Measurements from ENCODE around the gene ZFP69B. TPM values are rescaled to one million over a fixed set of nuclear protein-coding genes. Genes with fewer than 3 reads are reported as not detected.

Gene ZFP69B
- total and polyA plus RNA-seq, 10 of the 15 experiments (the other 5 are each of a cell fraction or from before 2014, with no cell fraction given), result 1.3 to 5.7 (median 3.4) TPM

GRCh38 chr1:40477678-40478053 lies 27.4 kb downstream of the ZFP69B start:
- H3K4me1 ChIP-seq (ENCODE audit: control insufficient read depth, insufficient read depth, low read length), result no peaks in the 10 kb centered on the region
- H4K20me1 ChIP-seq (ENCODE audit: control insufficient read depth, insufficient read depth), result no peaks in the 10 kb centered on the region
- CTCF ChIA-PET, result interaction anchor here (0.5 to 3.3 kb wide), 3 partner anchors 40 to 136 kb away, joined by 3 to 18 read pairs (median 4); partner anchors contain the start of gene ZNF684
- H3K4me3 ChIP-seq, result peak overlapping the region; percentile 83
- H3K36me3 ChIP-seq (ENCODE audit: control insufficient read depth in 2 of 2, insufficient read depth in 2 of 2, low read length in 1 of 2), result no peaks in the 10 kb centered on the region
- no peak for FAIRE-seq
- SMC1A ChIA-PET (ENCODE audit: uncharacterized antibody, unreplicated experiment), result interaction anchor here (2.3 kb wide), 1 partner anchor 55 kb away, joined by 6 read pairs; the partner anchor contains the start of gene ZNF684
- H3K9me3 ChIP-seq (replicated peaks; ENCODE audit: control insufficient read depth, insufficient read depth, low read length), result peaks cover 13% of the 10 kb centered on the region; the same call in 2 of the 3 replicates
- DNase-seq (ENCODE audit: low read depth, low spot score), result no peak
- in situ Hi-C loops (cut with MboI), result no loop called here
- H3K4me2 ChIP-seq (ENCODE audit: control insufficient read depth, insufficient read depth), result peak overlapping the region; percentile 81
- intact Hi-C loops (cut with micrococcal nuclease; ENCODE audit: unreplicated experiment), result no loop called here
- 2% methylated on average over 17 of the region's 17 CpGs for WGBS (ENCODE audit: insufficient coverage, insufficient replicate concordance, low lambda C conversion rate, missing lambda C conversion rate)
- peak overlapping the region; percentile 71 for H3K9ac ChIP-seq (ENCODE audit: control insufficient read depth, insufficient read depth, low read length)
- 0 out of 2 replicates have a peak, but pooled peaks have one; percentile 5 for TF ChIP-seq SIN3A (IDR thresholded peaks at IDR 0.05; ENCODE audit: low read depth, low read length)
- TF ChIP-seq EP300 (IDR thresholded peaks at IDR 0.05; ENCODE audit: borderline replicate concordance in 1 of 2, control insufficient read depth in 1 of 2, low read depth in 2 of 2, low read length in 2 of 2), result no peak
- TF ChIP-seq LARP7 (IDR thresholded peaks at IDR 0.05), result no peak
- TF ChIP-seq CHD1 (IDR thresholded peaks at IDR 0.05; ENCODE audit: low read depth, low read length), result no peak
- TF ChIP-seq ZBTB40 (IDR thresholded peaks at IDR 0.05; ENCODE audit: borderline replicate concordance), result 0 out of 2 replicates have a peak, but pooled peaks have one; percentile 12
- TF ChIP-seq EGR1 (IDR thresholded peaks at IDR 0.05; ENCODE audit: borderline replicate concordance in 1 of 2, low read depth in 2 of 2, low read length in 2 of 2), result peak in 1 of 2 experiments; percentile 48; a peak in 2 of 3 replicates
- no peak for TF ChIP-seq NBN (IDR thresholded peaks at IDR 0.05)
- TF ChIP-seq ATF7 (IDR thresholded peaks at IDR 0.05; ENCODE audit: low read depth), result no peak
- 0 out of 2 replicates have a peak, but pooled peaks have one; percentile 39 for TF ChIP-seq MTA3 (IDR thresholded peaks at IDR 0.05; ENCODE audit: borderline replicate concordance, low read length)
- TF ChIP-seq SUPT20H (IDR thresholded peaks at IDR 0.05; ENCODE audit: borderline replicate concordance, control insufficient read depth, low read depth, low read length), result no peak
- TF ChIP-seq PAX8 (IDR thresholded peaks at IDR 0.05), result no peak
- peak; percentile 42; the same call in 1 of the 2 replicates for TF ChIP-seq RUNX3 (IDR thresholded peaks at IDR 0.05; ENCODE audit: low read length)
- no peak for TF ChIP-seq BHLHE40 (IDR thresholded peaks at IDR 0.05; ENCODE audit: borderline replicate concordance in 1 of 2, low read depth in 2 of 2, low read length in 1 of 2)
- H3K27ac ChIP-seq (ENCODE audit: control insufficient read depth, insufficient read depth), result no peak overlapping the region
- H2AFZ ChIP-seq (ENCODE audit: control insufficient read depth, low read depth, low read length), result peak overlapping the region; percentile 96
- no TSS peak for BruUV-seq (replicated peaks)
- ATAC-seq, result peak; percentile 58
- no peaks in the 10 kb centered on the region for H3K79me2 ChIP-seq (ENCODE audit: control insufficient read depth, insufficient read depth, low read length)
- RAD21 ChIA-PET (ENCODE audit: unreplicated experiment), result interaction anchor here (0.9 kb wide), 2 partner anchors 34 to 54 kb away, joined by 3 read pairs; partner anchors contain the start of gene ZNF684
- POLR2A ChIA-PET, result interaction anchor here (0.9 to 1.3 kb wide), 2 partner anchors 18 to 54 kb away, joined by 3 to 7 read pairs; partner anchors contain the start of gene ZNF684
- no peaks in the 10 kb centered on the region for H3K27me3 ChIP-seq (replicated peaks in 1 of 2; ENCODE audit: control insufficient read depth in 2 of 2, insufficient read depth in 2 of 2, low read length in 1 of 2)

All from GM12878 (cell line).